HPDE6-E6E7 (cell line): ENCODE measurements around the gene SRSF3.

Source experiments
- DNase-seq: peaks from one replicate; pipeline ENCODE4 v3.0.0; 2011; ENCODE audit warnings: missing footprints; ENCODE audit errors: extremely low spot score

The SRSF3 gene

GRCh38 chr6:36622901-36623546 lies 28.9 kb downstream of the SRSF3 start:
- DNase-seq = no peak

GRCh38 chr6:36623547-36624459 lies 29.6 kb downstream of the SRSF3 start:
- peak; percentile 78 for DNase-seq

DNA sequence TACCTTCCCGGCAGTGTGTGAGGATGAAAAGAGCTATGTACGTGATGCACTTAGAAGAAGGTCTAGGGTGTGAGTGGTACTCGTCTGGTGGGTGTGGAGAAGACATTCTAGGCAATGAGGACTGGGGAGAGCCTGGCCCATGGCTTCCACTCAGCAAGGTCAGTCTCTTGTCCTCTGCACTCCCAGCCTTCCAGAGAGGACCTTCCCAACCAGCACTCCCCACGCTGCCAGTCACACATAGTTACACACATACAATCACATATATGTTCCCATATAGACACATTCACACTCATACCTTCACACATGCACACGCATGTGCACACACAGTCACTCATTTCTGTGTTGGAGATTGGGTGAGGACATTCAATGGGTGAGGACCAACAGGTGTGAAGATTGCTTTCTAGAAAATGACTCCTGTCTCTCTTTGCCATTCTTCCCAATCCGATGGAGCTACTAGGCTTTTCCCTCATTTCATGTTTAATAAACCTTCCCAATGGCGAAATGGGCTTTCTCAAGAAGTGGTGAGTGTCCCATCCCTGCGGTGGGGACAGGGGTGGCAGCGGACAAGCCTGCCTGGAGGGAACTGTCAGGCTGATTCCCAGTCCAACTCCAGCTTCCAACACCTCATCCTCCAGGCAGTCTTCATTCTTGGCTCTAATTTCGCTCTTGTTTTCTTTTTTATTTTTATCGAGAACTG lies 30.4 kb downstream of the SRSF3 start:
- no peak for DNase-seq

GRCh38 chr6:36625158-36625919 lies 31.2 kb downstream of the SRSF3 start:
- no peak for DNase-seq

- DNase-seq = no peak
Observed at GRCh38 chr6:36626636-36627035, 32.5 kb downstream of the SRSF3 start.

DNA sequence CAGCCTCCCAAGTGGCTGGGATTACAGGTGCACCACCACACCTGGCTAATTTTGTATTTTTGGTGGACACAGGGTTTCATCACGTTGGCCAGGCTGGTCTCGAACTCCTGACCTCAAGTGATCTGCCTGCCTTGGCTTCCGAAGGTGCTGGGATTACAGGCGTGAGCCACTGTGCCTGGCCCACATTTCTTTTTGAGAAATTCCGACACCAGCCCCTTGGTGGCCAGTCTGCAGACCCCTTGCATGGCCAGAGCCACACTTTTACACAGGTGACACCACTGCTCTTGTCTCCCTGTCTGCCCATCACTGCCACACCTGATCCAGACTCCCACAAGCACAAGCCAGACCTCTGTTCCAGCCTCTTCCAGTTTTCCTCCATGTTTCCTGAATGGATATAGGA lies 33.0 kb downstream of the SRSF3 start:
- DNase-seq = no peak

DNA sequence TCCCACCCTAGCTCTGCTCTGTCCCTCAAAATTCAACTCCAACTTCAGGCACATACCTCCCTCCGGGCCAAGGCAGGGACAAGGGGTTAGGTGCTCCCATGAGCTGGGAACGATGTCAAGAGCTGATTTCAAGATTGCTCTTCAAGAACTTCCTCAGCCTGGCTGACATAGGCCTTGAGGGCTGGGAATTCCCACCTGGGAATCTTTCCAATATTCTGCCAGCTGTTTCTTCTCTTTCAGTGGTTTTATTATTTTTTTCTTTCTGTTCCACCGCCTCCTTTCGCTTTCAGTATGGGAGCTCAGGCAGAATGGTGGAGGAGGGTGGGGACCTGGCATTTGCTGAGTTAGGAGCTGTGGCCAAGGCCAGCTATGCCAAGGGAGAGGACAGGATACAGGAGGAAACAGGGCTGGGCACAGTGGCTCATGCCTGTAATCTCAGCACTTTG lies 33.7 kb downstream of the SRSF3 start:
- DNase-seq = no peak

DNA sequence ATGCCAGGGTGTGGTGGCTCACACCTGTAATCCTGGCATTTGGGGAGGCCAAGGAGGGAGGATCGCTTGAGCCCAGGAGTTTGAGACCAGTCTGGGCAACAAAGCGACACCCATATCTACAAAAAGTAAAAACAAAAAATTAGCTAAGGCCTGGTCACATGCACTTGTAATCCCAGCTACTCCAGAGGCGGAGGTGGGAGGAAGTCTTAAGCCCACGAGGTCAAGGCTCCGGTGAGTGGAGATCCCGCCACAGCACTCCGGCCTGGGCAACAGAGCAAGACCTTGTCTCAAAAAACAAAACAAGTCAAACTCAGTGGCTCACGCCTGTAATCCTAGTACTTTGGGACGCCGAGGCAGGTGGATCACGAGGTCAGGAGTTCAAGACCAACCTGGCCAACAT lies 35.6 kb downstream of the SRSF3 start:
- no peak for DNase-seq

- no peak for DNase-seq
Observed at GRCh38 chr6:36631326-36632011, 37.3 kb downstream of the SRSF3 start.

DNA sequence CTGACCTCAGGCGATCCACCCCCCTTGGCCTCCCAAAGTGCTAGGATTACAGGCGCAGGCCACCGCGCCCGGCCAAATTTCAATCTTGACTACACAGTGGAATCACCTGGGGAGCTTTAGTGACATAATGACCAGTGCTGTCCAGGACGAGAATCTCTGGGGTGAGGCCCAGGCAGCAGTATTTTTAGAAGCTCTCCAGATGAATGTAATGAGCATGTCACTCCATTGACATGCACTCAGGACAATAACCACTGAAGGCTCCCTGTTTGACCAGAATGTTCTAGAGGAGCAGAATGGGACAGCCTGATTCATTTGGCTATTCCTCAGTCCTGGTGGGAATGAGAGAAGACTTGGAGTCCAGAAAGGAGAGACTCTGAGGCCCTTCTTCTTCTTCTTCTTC lies 39.2 kb downstream of the SRSF3 start:
- no peak for DNase-seq

GRCh38 chr6:36633915-36634314 lies 39.8 kb downstream of the SRSF3 start:
- DNase-seq = no peak

- DNase-seq = no peak
Observed at GRCh38 chr6:36634317-36635108, 40.4 kb downstream of the SRSF3 start.

DNA sequence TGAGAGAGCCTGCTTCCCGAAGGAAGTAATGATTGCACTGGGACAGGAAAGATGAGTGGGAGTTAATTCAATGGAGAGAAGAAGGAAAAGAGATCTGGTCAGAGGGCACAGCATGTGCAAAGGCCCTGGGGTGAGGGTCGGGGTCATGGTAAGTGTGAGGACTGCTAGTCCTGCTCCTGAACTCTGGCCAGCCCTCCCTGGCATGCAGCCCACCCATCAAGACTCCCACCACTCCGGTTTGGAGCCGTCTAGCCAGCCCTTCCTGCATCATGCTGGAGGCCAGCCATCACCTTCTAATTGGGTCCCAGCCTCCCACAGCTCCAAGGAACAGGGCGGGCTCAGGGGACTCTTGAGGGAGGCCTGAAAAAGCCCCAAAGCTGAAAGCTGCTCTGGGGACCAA lies 42.1 kb downstream of the SRSF3 start:
- DNase-seq = no peak

DNA sequence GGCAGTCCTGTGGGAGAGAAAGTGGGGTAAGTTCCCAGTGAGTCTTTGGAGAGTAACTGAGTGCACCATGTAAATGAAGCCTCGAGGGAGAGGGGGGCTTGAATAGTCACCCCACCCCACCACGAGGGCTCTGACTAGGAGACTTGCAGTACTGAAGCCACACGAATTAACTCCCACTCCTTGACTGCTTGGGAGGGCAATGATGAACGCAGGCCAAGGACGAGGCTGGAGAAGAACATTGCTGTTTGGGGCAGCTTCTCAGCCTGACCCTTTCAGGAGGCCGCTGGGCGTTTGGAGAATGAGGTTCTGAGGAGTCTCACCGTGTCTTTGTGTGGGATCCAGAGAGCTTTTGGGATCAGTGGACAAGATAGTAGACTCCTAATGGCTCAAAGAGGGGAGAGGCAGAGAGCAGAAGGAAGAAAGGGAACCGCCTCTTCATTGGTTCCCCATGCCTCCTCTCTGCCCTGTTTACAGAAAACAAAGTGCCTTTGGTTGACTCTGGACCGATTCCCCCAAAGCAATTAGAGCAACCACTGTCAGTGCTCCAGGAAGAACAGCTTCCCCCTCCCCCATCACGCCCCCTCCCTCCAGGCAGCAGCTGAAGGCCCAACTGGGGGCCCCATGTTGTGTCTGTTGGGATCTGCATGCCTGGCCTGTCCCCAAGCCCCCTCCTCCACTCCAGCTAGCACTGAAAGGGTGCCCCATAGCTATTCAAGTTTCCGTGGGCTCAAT lies 42.7 kb downstream of the SRSF3 start:
- DNase-seq = no peak

DNA sequence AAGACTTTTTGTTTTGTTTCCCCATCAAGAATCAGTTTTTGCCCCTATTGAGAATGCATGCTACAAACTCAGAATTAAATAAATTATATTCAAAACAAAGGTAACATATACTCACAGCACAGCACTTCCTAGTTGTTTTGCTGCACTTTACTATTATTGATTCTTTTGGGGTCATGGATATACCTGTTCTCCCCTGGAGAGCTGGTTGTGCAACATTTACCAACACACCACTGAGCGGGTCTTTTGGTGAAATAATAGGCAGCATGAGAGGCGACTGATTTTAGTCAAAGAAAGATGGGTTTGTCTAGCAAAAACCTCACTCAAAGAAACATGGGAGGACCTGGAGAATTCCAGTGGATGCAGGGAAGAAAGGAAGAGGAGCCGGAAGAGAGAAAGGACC lies 44.4 kb downstream of the SRSF3 start:
- DNase-seq = no peak

DNA sequence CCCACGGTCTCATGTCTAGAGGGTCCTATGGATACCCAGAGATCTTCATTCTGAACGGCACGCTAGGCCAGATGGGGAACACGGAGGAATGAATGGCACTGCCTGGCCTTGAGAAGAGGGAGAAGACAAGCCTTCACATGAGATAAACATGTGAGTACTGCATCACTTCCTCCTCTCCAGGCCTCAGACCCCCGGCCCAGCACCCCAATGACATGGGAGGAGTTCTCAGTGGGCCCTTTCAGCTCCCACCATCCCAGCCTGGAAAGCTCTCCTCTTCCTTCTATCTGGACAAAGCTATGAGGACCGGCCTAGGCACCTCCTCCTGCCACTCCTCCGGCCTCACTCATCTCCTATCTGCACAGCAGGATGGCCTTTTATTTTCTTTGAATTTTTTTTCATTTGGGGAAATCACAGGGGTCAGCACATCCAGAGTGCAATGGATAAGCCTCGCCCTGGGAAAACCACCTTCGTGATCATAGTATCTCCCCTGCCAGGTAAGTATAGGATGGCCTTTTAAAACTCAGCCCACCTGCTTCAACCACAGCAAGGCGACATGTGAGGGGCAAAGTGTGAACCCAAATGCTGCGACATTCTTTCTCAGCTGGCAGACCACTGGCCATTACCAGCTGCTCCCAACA lies 45.1 kb downstream of the SRSF3 start:
- DNase-seq = no peak

DNA sequence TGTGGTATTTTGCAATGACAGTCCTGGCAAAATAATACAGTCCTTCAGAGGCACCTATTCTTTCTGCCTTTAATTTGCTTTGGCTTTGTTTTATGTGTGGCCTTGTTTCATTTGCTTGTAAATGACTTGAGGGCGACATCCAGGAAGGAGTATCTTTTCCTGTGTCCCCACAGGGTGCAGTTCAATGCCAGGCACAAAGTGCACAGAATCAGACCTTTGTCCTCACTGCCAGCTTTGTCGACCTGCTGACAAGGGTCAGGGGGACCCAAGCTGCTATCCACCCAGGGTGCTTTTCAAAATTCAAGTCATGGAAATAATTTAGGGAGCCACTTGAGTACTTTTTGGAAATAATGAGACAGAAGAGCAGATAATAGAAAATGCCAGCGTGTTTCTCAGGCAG lies 47.4 kb downstream of the SRSF3 start:
- no peak for DNase-seq

- no peak for DNase-seq
Observed at GRCh38 chr6:36642913-36643817, 49.0 kb downstream of the SRSF3 start.
